Activated naive CD8-positive, alpha-beta T cell treated with anti-CD3 and anti-CD28 coated beads, Interleukin-2, amount 50 U/mL, for 24 hours (primary cell): Measurements from ENCODE around the gene CDK9.
"Not testable (repeated sequence)": the region's sequence is repeated elsewhere in the genome, so short reads cannot be mapped to it uniquely, and the experiment has no call there.

ENCODE experiments used
- ATAC-seq: fragments of 150-1000 bp; cut with Tn5 transposase; one replicate; pipeline ENCODE4 v1.10.0; 2021
- DNase-seq: peaks from one replicate; pipeline ENCODE4 v3.0.0; 2021
- H3K27ac Mint-ChIP-seq: one replicate; pipeline ENCODE4 v1.8.0; 2021; ENCODE audit warnings: mild to moderate bottlenecking, mixed read lengths
- H3K27me3 Mint-ChIP-seq: one replicate; pipeline ENCODE4 v1.8.0; 2021; ENCODE audit warnings: mixed read lengths
- H3K36me3 Mint-ChIP-seq: one replicate; pipeline ENCODE4 v1.8.0; 2021; ENCODE audit warnings: low read depth, mixed read lengths
- H3K4me1 Mint-ChIP-seq: one replicate; pipeline ENCODE4 v1.8.0; 2021; ENCODE audit warnings: mixed read lengths
- H3K4me3 Mint-ChIP-seq: one replicate; pipeline ENCODE4 v1.8.0; 2021; ENCODE audit warnings: mild to moderate bottlenecking, moderate library complexity, mixed read lengths
- H3K9me3 Mint-ChIP-seq: one replicate; pipeline ENCODE4 v1.8.0; 2021; ENCODE audit warnings: mixed read lengths

CDK9 gene

GRCh38 chr9:127833555-127833954, 47.7 kb downstream of the CDK9 start:
- no peak for ATAC-seq
- H3K9me3 Mint-ChIP-seq, result no peaks in the 10 kb centered on the region
- peaks cover 36% of the 10 kb centered on the region for H3K4me1 Mint-ChIP-seq
- no peaks in the 10 kb centered on the region for H3K36me3 Mint-ChIP-seq
- H3K27me3 Mint-ChIP-seq, result no peaks in the 10 kb centered on the region
- H3K27ac Mint-ChIP-seq, result peak overlapping the region; percentile 78
- no peak overlapping the region for H3K4me3 Mint-ChIP-seq
- DNase-seq, result no peak

- H3K4me3 Mint-ChIP-seq, result no peak overlapping the region
- DNase-seq (peak; percentile 57), ATAC-seq (peak; percentile 77)
- H3K36me3 Mint-ChIP-seq, result peaks cover 2% of the 10 kb centered on the region
- peak overlapping the region; percentile 67 for H3K27ac Mint-ChIP-seq
- H3K27me3 Mint-ChIP-seq, result no peaks in the 10 kb centered on the region
- H3K4me1 Mint-ChIP-seq, result peaks cover 36% of the 10 kb centered on the region
- H3K9me3 Mint-ChIP-seq, result no peaks in the 10 kb centered on the region
Measured at GRCh38 chr9:127835991-127836516, 50.2 kb downstream of the CDK9 start.

GRCh38 chr9:127836561-127836960, 50.7 kb downstream of the CDK9 start:
- H3K27me3 Mint-ChIP-seq, ATAC-seq, H3K9me3 Mint-ChIP-seq, H3K4me3 Mint-ChIP-seq, H3K27ac Mint-ChIP-seq, H3K36me3 Mint-ChIP-seq, DNase-seq: not testable (repeated sequence)
- H3K4me1 Mint-ChIP-seq, result peaks cover 36% of the 10 kb centered on the region

- Mint-ChIP-seq H3K9me3 (no peaks in the 10 kb centered on the region), H3K27ac (no peak overlapping the region), H3K27me3 (no peaks in the 10 kb centered on the region), H3K4me1 (peaks cover 30% of the 10 kb centered on the region), H3K4me3 (no peak overlapping the region), H3K36me3 (peaks cover 5% of the 10 kb centered on the region)
- ATAC-seq (no peak), DNase-seq (no peak)
Measured at GRCh38 chr9:127837346-127837745, 51.5 kb downstream of the CDK9 start.

GRCh38 chr9:127838375-127839078, 52.7 kb downstream of the CDK9 start:
- Mint-ChIP-seq H3K4me1 (peaks cover 20% of the 10 kb centered on the region), H3K27me3 (no peaks in the 10 kb centered on the region), H3K4me3 (no peak overlapping the region), H3K36me3 (peaks cover 5% of the 10 kb centered on the region), H3K27ac (no peak overlapping the region), H3K9me3 (no peaks in the 10 kb centered on the region)
- DNase-seq (no peak), ATAC-seq (no peak)
